HUES64 (cell line): ENCODE measurements around the gene COX7B2.

Experiments used
- H3K27ac ChIP-seq: 2 replicates; pipeline ENCODE4 v1.7.0; 2013; ENCODE audit warnings: low read depth, low read length, inconsistent platforms
- H3K27me3 ChIP-seq: 2 replicates; pipeline ENCODE4 v1.6.1; 2013; ENCODE audit warnings: mild to moderate bottlenecking, low read length; ENCODE audit not compliant: insufficient read depth
- H3K36me3 ChIP-seq: 2 replicates; pipeline ENCODE4 v1.6.1; 2013; ENCODE audit warnings: mild to moderate bottlenecking, low read length; ENCODE audit not compliant: insufficient read depth
- H3K4me1 ChIP-seq: 2 replicates; pipeline ENCODE4 v1.6.1; 2013; ENCODE audit warnings: mild to moderate bottlenecking, low read length, moderate library complexity; ENCODE audit not compliant: insufficient read depth
- H3K4me3 ChIP-seq: 2 replicates; pipeline ENCODE4 v1.5.1; 2013; ENCODE audit warnings: mild to moderate bottlenecking, low read length, moderate library complexity
- H3K9ac ChIP-seq: 2 replicates; pipeline ENCODE4 v1.6.1; 2013; ENCODE audit warnings: mild to moderate bottlenecking, low read depth, low read length
- H3K9me3 ChIP-seq: 2 replicates; pipeline ENCODE4 v1.6.1; 2013; ENCODE audit warnings: low read depth, low read length; ENCODE audit not compliant: insufficient read depth
- WGBS: fragments of 150-250, 120-280 bp; methylation state at CpG from one replicate; pipeline ENCODE4 v1.1.7; 2013; ENCODE audit warnings: missing lambda C conversion rate; 5-methylcytosine and 5-hydroxymethylcytosine counted together

The COX7B2 gene

DNA sequence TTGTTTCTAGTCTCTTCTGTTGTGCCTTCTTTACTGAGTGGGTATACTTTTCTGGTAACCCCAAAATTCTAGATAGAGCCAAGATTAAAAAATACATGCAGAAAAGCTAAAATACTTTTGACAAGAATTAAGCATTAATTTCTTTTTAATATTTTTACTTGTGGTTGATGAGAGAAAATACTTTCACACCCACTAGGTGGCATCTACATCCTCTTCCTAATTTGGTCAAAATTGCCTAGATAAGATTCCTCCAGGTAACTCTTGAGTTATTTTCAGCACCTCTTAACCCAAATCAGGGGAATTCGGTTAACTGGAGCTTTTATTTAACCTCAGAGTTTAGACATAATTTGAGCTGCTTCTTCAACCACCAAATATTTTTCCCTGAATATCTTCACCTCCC is 28.4 kb upstream of the COX7B2 start:
- H3K36me3 ChIP-seq = no peaks in the 10 kb centered on the region
- no peak overlapping the region for H3K9ac ChIP-seq
- no peaks in the 10 kb centered on the region for H3K9me3 ChIP-seq
- no peaks in the 10 kb centered on the region for H3K27me3 ChIP-seq
- H3K27ac ChIP-seq = no peak overlapping the region
- WGBS = 79% methylated on average over 1 of the region's 1 CpG
- no peak overlapping the region for H3K4me3 ChIP-seq
- no peaks in the 10 kb centered on the region for H3K4me1 ChIP-seq

DNA sequence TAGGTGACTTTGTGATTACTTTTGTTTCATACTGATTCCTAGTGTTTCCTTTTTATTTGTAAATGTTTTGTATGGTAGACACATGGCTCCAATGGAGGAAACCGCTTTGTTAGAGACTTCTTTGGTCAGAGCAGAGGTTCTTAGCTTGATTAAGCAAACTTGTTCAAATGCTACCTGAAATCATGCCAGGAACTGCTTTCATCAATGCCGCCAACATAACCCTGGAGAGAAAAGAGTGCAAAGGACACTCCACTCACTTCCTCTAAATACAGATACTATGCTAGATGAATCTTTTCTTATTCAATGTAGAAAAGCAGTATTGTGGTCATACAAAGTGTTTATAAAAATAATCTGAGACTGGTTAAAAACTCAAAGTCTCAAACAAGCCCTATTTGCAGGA is 25.7 kb upstream of the COX7B2 start:
- Histone ChIP-seq H3K9me3 (no peaks in the 10 kb centered on the region), H3K4me1 (no peaks in the 10 kb centered on the region), H3K27ac (no peak overlapping the region), H3K36me3 (no peaks in the 10 kb centered on the region), H3K27me3 (peaks cover under 1% of the 10 kb centered on the region; the same call in 1 of the 2 replicates), H3K9ac (no peak overlapping the region), H3K4me3 (no peak overlapping the region)
- 90% methylated on average over 2 of the region's 2 CpGs for WGBS

DNA sequence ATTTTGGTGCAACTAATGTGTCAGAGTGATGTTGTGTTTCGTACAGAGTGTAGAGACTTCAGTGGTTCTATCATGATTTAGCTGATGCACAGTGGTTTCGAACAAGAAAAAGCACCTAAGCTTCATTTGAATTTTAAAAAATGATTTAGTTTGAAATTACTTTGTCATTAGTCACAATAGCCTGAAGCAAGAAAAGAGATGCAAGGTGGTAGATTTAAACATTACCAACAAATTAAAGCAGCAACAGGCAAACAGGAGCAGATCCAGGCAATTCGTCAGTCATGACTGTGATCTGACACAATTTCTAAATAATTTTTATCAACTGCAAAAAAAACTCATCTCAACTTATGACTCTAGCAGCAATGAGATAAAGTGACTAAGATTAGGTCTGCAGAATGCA is 24.6 kb upstream of the COX7B2 start:
- Histone ChIP-seq H3K27ac (no peak overlapping the region), H3K27me3 (peaks cover 3% of the 10 kb centered on the region; the same call in 1 of the 2 replicates), H3K9me3 (no peaks in the 10 kb centered on the region), H3K4me1 (no peaks in the 10 kb centered on the region), H3K4me3 (no peak overlapping the region), H3K9ac (no peak overlapping the region), H3K36me3 (no peaks in the 10 kb centered on the region)
- WGBS = 87% methylated on average over 3 of the region's 3 CpGs

DNA sequence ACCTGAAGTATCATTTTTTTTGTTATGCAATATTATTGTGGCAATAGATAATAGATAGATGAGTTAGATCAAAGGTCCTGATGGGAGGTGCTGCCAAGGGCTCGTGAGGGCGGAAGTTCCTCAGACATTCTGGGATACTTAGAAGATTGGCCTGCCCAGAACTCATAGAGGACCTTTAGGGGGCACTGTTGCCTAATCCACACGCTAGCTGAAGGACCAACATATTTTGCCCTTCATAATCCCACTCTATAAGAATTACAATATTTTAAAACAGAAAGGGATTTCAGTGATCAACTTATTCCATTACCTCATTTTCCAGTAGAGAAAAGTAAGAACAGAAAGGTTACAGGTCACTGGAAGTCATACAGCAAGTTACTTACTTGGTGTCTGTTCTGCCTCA is 22.9 kb upstream of the COX7B2 start:
- Histone ChIP-seq H3K9me3 (no peaks in the 10 kb centered on the region), H3K36me3 (no peaks in the 10 kb centered on the region), H3K27ac (no peak overlapping the region), H3K4me1 (no peaks in the 10 kb centered on the region), H3K9ac (no peak overlapping the region), H3K27me3 (peaks cover 5% of the 10 kb centered on the region; the same call in 1 of the 2 replicates), H3K4me3 (no peak overlapping the region)
- 27% methylated on average over 3 of the region's 3 CpGs for WGBS

DNA sequence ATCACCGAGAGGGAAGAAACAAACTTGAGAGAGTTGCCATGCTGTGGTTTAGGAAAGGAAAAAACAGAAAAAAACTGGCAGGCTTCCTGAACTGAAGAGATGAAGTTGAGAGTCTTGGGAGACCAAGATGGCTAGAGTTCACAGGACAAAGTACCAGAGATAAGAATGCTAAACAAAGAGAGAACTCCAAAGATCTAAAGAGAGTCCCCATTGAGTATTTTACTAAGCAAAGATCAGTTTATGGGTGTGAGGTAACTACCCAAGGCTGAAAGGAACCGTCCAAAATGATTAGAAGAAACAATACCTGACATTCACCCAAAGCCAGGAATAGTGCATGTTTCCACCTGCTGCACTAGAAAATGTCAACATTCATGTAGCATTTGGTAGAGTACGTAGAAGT is 21.8 kb upstream of the COX7B2 start:
- no peaks in the 10 kb centered on the region for H3K4me1 ChIP-seq
- no peak overlapping the region for H3K27ac ChIP-seq
- no peak overlapping the region for H3K9ac ChIP-seq
- no peaks in the 10 kb centered on the region for H3K9me3 ChIP-seq
- H3K4me3 ChIP-seq = no peak overlapping the region
- WGBS = 87% methylated on average over 2 of the region's 3 CpGs
- H3K27me3 ChIP-seq = peaks cover 5% of the 10 kb centered on the region; the same call in 1 of the 2 replicates
- H3K36me3 ChIP-seq = no peaks in the 10 kb centered on the region

DNA sequence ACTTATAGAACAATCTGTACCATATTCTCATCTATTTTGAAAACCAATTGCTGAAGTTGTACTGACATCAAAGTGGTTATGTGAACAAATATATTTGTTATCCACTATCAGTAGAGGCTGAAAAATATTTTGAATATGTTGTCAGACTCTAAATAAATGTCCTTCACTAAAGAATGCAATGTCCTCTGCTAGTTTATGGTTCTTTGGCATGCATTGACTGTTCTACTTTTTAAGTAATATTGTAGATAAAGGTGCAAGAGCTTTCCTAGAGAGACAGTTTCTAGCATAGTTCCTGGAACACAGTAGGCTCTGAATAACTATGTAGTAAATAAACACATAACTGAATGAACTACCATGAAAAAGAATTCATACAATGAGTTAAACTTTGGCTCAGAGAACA is 18.2 kb upstream of the COX7B2 start:
- Histone ChIP-seq H3K27ac (no peak overlapping the region), H3K4me1 (no peaks in the 10 kb centered on the region), H3K27me3 (peaks cover 5% of the 10 kb centered on the region; the same call in 1 of the 2 replicates), H3K9me3 (no peaks in the 10 kb centered on the region), H3K4me3 (no peak overlapping the region), H3K36me3 (no peaks in the 10 kb centered on the region), H3K9ac (no peak overlapping the region)

DNA sequence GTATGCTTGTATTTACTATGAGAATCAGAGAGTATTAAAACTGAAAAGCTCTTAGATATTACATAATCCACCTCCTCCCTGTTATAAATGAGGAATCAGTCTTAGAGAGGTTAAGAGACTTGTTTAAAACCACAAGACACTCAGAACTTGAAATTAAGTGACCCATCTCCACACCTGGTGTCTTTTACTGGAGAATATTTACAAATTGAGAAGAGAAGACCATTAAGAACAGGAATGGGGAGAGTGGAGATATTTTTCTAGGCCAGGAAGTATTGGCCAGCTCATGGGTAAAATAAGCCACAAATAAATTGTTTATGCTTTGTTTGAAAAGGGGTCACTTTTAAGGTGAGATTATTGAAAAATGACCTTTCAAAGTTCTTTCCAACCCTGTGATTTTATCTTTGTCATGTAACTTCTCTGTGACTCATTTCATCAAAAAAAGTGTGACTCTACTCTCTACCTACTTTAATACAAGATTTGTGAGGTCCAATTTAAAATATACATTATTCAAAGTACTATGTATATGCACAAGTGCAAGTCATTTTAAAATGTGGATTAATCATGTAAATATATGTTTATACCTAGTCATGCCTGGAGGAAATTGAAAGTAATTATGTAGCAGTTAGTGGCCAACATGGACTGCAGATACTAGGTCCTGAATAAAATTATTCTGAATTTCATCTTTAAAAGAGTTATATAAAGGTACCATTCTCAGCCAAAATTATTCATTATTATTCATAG is 15.9 kb upstream of the COX7B2 start:
- no peak overlapping the region for H3K27ac ChIP-seq
- no peak overlapping the region for H3K9ac ChIP-seq
- no peaks in the 10 kb centered on the region for H3K4me1 ChIP-seq
- no peaks in the 10 kb centered on the region for H3K9me3 ChIP-seq
- no peak overlapping the region for H3K4me3 ChIP-seq
- peaks cover 5% of the 10 kb centered on the region; the same call in 1 of the 2 replicates for H3K27me3 ChIP-seq
- no peaks in the 10 kb centered on the region for H3K36me3 ChIP-seq

DNA sequence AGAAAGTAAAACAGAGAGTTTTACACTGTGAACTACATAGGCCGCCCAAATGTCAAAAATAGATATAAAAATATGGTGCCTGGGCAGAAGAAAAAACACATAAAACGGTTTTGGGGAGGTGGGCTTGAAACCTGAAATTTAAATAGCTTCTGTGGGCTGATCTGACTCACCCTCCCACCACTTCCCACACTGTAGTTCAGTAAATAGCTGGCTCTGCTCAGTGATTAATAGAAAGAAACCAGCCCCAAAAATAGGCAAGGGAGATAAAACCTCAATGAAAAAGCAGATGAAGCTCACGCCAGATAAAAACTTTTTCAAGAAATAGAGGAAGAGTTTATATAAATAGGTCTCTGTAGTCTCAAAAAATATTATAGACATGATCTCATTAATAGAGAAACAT is 13.2 kb upstream of the COX7B2 start:
- no peaks in the 10 kb centered on the region for H3K9me3 ChIP-seq
- no peak overlapping the region for H3K4me3 ChIP-seq
- H3K36me3 ChIP-seq = no peaks in the 10 kb centered on the region
- H3K27me3 ChIP-seq = no peaks in the 10 kb centered on the region
- WGBS = 83% methylated on average over 2 of the region's 3 CpGs
- no peak overlapping the region for H3K27ac ChIP-seq
- H3K4me1 ChIP-seq = no peaks in the 10 kb centered on the region
- H3K9ac ChIP-seq = no peak overlapping the region

DNA sequence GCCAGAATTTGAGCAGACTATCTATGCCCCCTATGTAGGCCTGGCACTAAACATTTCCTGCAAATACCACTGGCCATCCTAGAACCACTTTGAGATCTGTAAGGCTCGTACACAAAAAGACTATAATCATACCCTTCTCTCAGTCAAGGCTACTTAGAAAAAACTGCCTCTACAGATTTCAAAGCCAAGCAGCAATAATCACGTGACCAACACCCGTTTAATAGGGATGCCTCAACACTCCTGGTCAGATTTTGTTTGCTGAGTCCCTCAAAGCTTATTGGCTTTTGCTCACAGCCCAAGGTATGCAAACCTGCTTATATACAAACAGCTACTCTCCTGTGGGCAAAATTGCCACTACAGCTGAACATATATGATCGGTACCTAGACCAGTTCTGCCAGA is 897 bp downstream of the COX7B2 start:
- H3K4me3 ChIP-seq = no peak overlapping the region
- H3K9me3 ChIP-seq = no peaks in the 10 kb centered on the region
- H3K9ac ChIP-seq = no peak overlapping the region
- H3K36me3 ChIP-seq = no peaks in the 10 kb centered on the region
- H3K27me3 ChIP-seq = no peaks in the 10 kb centered on the region
- H3K27ac ChIP-seq = no peak overlapping the region
- 92% methylated on average over 4 of the region's 4 CpGs for WGBS
- H3K4me1 ChIP-seq = no peaks in the 10 kb centered on the region

DNA sequence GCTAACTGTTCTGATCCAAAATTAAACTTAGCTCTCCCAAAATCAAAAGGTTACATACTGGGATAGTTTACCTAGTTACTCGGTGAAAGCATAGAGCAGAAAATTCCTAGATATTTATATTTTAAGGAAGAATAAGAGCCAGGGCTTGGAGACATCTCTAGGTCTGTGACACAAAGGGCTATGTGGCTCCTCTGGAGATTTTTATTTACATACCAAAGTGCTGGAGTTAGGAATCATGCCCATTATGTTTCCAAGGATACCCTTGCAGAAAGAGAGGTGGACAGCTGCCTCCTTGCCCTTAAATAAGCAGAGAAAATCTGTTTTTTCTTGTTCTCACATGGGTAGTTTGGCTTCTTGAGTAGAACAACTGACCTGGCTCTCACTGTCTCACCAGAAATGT is 9.0 kb downstream of the COX7B2 start:
- WGBS = no CpG with 5 or more reads among the region's 1 CpG
- H3K4me3 ChIP-seq = no peak overlapping the region
- H3K27me3 ChIP-seq = no peaks in the 10 kb centered on the region
- no peaks in the 10 kb centered on the region for H3K9me3 ChIP-seq
- no peaks in the 10 kb centered on the region for H3K36me3 ChIP-seq
- no peaks in the 10 kb centered on the region for H3K4me1 ChIP-seq
- H3K27ac ChIP-seq = no peak overlapping the region
- no peak overlapping the region for H3K9ac ChIP-seq

DNA sequence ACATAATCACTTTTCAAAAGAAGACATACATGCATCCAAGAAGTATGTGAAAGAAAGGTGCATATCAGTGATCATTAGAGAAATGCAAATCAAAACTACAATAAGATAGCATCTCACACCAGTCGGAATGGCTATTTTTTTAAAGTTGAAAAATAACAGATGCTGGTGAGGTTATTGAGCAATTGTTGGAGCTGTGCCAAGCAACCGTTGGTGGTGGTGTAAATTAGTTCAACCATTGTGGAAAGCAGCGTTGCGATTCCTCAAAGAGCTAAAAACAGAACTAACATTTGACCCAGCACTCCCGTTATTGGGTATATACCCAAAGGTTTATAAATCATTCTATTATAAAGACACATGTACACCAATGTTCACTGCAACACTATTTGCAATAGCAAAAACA is 14.2 kb downstream of the COX7B2 start:
- H3K9me3 ChIP-seq = 0 out of 2 replicates have a peak, but pooled peaks cover 3% of the 10 kb centered on the region
- no peaks in the 10 kb centered on the region for H3K27me3 ChIP-seq
- H3K4me1 ChIP-seq = no peaks in the 10 kb centered on the region
- H3K27ac ChIP-seq = no peak overlapping the region
- WGBS = 87% methylated on average over 5 of the region's 5 CpGs
- H3K36me3 ChIP-seq = no peaks in the 10 kb centered on the region
- H3K9ac ChIP-seq = no peak overlapping the region
- no peak overlapping the region for H3K4me3 ChIP-seq

DNA sequence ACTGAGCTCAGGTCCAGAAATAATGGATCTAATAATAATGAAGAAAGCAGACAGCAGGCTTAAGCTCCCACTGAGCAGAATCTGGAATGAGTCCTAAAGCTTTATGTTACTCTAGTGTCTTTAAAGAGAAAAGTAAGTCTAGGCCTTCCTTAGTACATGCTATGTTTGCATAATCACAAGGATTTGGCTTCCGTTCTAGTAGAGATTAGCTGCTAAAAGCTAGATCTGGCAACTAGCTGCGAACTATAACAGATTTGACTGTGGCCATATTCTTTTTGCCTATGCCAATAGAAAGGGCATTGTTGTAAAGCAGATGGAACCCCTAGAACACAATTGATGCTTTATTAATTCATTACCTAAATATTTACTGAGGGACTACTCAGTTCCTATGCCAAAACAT is 19.0 kb downstream of the COX7B2 start:
- Histone ChIP-seq H3K27ac (no peak overlapping the region), H3K4me3 (no peak overlapping the region), H3K36me3 (no peaks in the 10 kb centered on the region), H3K9me3 (0 out of 2 replicates have a peak, but pooled peaks cover 3% of the 10 kb centered on the region), H3K4me1 (no peaks in the 10 kb centered on the region), H3K27me3 (no peaks in the 10 kb centered on the region), H3K9ac (no peak overlapping the region)
- WGBS = 90% methylated on average over 2 of the region's 2 CpGs
